SW 1271 (cell line): ENCODE measurements around the gene ACKR1.
A peak's percentile ranks its signal among the peaks of the same experiment; 100 is the strongest.

Experiments used
- DNase-seq, 2 experiments: peaks; one replicate each; lab custom pipeline; 2025; lab: John Stamatoyannopoulos, UW

The ACKR1 gene

DNA sequence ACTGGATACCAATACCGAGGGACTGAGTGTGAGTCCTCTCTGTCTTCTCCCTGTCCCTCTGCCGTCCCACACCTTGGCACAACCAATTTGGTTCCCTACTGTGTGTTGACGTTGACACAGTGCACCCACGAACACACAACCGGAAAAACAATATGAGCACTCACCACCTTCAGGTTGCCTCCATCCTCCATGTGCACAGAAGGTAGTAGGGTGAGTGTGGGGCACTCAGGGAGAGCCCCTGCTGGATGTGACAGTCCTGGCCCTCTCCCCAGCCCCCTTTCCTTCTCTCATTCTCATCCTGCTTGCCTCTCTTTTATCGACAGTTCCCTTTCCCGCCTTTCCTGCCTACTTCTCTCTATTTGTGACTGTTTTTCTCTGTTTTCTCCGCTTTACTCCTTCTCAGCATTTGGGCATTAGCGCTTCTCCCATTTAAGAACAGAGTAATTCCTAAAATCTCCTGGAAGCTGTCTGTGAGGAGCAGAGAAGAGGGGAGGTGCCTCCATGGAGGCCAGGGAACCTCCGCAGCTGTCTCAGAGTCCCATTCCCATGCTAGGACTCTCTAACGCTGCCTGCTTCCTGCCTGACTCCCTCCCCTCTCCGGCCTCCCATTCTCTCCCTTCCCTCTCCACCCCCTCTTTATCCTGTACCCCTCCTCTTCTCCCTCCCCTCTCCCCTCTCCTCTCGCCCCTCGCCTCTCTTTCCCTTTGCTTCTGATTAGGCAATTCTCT lies 16.9 kb upstream of the ACKR1 start:
- DNase-seq = no peak

- DNase-seq = no peak
These were observed 16.3 kb upstream of the ACKR1 start for GRCh38 chr1:159188375-159188788.

- no peak for DNase-seq
These were observed 14.2 kb upstream of the ACKR1 start for GRCh38 chr1:159190441-159190840.

DNA sequence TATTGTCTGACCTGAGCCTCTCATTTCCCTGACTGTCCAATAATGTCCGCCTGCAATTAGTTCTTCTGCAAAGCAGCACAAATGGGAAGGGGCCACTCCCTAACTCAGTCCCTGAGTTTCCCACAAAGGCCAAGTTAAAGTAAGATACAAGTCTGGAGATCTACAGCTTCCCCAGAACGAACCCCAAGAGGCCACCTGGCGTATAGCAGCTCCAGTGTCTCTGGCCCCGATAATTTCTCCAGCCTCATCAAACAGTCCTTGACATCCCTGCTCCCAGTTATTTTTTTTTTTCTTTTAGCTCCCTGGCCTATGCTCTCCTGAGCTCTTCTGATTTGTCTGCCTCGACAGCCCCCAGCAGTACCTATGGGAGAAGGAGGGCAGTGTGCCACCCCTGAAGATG lies 8.1 kb upstream of the ACKR1 start:
- DNase-seq = no peak

- DNase-seq = peak in 1 of 2 experiments; percentile 36
These were observed 6.8 kb upstream of the ACKR1 start for GRCh38 chr1:159197561-159198557.

DNA sequence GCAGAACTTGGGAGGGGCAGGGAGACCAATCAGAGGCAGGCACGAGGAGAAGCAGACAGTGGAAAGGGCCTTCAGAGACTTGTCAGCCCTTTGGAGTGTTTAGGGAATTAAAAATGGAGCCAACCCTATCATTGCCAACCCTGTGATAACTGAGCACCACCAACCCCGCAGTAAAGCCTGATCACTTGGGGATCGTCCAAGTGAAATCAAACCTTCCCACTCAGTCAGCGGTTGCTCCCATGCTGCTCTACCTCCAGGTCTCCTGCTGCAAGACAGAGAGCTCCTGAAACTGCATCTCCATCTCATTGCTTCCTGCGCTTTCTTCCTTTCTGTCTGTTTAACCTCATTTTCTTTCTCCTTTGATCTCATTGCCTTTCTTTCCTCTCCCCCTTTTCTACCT lies 4.8 kb upstream of the ACKR1 start:
- DNase-seq = no peak

GRCh38 chr1:159200769-159201168 lies 3.9 kb upstream of the ACKR1 start:
- no peak for DNase-seq

- DNase-seq = no peak
These were observed 3.0 kb upstream of the ACKR1 start for GRCh38 chr1:159201642-159202041.

GRCh38 chr1:159203610-159204009 lies 1.1 kb upstream of the ACKR1 start:
- no peak for DNase-seq

GRCh38 chr1:159205225-159205624 lies 550 bp downstream of the ACKR1 start:
- DNase-seq = no peak

- no peak for DNase-seq
These were observed 1.4 kb downstream of the ACKR1 start for GRCh38 chr1:159206110-159206509.

DNA sequence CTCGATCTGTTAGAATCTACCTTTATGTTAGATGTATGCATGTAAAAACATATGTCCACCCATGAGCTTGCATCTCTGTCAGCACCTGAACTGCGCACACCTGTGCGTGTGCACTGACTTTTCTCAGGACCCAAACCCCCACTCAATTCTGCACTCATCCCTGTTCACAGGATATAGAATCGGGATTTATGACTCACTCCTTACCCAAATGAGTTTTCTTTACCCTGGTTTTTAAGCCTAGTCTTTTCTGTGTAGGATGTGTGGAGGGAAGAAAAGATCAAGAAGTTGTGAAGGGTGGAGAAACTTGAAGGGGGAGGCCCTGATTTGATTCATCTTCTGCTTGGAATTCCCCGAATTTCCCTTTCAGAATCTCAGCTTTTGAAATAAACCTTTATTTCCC lies 2.4 kb downstream of the ACKR1 start:
- no peak for DNase-seq

GRCh38 chr1:159207774-159208173 lies 3.1 kb downstream of the ACKR1 start:
- no peak for DNase-seq

DNA sequence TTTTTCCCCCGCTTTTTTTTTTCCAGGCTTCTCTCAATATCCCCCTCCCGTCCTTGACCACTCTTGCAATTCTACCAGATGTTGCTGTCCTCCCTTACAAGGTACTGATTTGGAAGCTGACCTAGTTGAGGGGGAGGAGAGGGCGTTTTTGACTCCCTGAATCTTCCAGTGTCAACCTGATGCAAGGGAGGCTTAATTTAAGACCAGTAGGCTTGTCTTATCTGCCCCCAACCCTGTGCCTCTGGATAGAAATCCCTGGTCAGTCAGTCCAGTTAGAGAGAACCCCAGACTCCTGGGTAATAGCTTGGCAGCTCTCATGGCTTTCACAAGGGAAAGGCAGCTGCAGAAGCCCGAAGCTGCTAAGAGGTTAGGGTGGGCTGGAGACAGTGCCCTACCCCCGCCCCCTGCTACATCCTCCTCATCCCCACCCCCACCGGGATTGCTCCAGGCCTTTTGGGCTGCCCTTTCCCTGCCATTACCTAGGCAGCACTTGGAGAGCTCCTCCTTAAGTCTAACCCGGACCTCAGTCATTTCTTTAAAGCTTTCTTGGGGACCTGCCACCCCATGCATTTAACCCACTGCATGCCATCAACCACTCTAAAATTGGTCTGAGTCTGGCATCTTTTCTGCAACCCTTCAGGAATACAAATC lies 3.6 kb downstream of the ACKR1 start:
- no peak for DNase-seq

DNA sequence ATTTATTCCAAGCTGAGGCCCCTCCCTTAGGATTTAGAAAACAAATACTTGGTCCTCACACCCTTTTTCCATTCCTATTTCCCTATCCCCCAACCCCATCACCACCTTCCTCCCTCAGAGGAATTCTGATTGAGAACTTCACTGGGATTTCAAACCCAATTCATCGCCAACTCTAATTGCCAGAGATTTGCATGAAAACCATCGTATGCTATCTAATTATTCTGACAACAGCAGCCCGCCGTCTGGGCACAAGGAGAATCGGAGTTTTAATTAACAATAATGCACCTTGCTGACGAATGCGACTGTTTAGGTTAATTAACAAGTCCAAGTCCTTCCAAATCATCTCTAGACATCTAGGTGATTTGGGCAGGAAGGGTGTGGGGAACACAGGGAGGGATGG lies 4.4 kb downstream of the ACKR1 start:
- no peak for DNase-seq

- DNase-seq = peak in 1 of 2 experiments; percentile 7
These were observed 6.9 kb downstream of the ACKR1 start for GRCh38 chr1:159211331-159212136.

DNA sequence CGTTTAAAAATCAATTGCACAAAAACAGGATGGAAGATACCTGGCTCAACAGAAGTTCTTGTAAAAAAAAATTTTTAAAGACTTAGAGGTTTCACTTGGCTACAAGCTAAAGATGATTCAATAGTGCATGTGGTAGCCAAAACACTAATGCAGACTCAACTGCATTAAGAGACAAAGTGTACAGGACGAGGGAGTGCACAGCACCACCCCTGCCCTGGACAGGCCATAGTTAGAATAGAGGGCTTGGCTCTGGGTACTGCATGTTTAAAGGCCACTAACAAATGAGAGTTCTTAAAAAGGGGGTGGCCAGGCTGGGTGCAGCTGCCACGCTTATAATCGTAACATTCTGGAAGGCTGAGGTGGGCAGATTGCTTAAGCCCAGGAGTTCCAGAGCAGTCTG lies 7.9 kb downstream of the ACKR1 start:
- no peak for DNase-seq

DNA sequence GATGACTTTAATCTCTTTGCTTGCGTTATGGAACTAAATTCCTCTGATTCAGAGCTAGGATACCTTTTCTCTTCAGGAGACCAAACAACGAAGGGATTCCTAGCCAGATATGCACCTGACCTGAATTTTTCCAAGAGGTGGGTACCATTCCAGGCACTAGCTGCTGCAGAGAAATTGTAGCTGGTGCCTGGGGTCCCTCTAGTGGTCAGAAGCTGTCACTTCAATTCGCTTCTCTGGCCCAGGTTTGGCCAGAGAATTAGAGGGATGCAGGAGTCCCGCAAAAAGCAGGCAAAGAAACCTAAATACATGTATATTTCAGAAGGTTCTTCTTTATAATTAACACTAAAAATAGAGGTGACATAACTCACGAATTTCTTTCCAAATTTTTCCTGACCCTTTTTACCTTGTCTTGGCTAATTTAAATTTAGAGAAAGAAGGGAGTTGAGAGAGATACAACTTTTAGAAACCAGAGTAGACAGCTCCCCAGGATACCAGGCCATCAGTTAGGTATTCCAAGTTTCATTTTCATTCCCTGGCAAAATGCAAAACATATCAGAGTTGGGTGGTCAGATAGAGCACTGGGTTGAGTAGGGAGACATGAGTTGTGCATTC lies 9.6 kb downstream of the ACKR1 start:
- DNase-seq = peak in 1 of 2 experiments; percentile 37

DNA sequence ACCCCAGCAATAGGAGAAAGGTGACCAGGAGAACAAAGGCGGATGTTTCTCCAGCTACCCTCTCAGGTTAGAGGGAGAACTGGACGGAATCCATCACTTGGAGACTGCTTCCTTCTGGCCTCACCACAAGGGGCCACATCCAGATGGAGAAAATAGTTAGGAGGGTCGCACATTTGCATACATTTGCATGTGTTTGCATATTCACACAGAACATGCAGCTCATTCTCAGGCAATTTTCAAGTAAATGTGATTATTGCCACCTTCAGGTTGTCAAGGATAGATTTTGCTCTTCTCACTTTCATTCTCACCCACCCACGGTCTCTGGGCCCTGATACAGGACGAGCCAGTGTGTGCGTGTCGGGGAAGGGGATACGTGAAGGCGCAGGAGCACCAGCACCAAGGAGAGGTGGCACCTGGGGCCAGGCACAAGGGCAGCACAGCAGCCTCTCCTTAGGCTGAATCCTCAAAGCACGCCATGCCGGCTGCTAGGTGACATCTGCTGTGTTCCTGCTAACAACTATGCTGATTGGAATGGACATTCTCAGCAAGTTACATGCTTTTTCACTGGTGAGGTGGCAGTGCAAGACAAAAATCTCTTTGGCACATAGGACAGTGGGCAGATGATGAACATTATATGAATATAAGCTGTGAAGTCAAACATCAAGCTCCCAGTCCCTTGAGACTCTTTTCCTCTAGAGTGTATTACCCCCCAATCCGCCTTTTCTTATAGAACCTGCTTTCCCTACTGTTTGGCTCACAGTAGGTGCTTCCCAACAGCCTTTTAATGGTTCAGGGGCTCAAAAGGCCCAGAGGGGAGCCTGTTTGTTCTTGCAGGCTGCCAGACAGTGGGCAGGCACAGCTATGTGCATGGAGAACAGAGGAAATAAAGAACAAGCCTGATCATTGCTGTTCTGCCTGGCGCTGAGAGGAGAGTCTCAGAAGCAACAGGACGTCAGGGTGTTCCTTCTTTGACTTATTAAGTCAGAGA lies 14.3 kb downstream of the ACKR1 start:
- no peak for DNase-seq
